BE2C (cell line): ENCODE results near the gene NUDT7.

Experiments
- DNase-seq: peaks from one replicate; pipeline ENCODE4 v3.0.0-alpha.2; 2020
- H3K27me3 ChIP-seq: fragments of 250-450 bp; sonication (Bioruptor Pico); 2 replicates; pipeline ENCODE4 v1.5.1; 2020; ENCODE audit warnings: mild to moderate bottlenecking
- H3K36me3 ChIP-seq: fragments of 250-450 bp; sonication (Bioruptor Pico); 2 replicates; pipeline ENCODE4 v1.5.1; 2020; ENCODE audit warnings: mild to moderate bottlenecking
- H3K4me1 ChIP-seq: fragments of 250-450 bp; sonication (Bioruptor Pico); 2 replicates; pipeline ENCODE4 v1.5.1; 2020
- H3K4me3 ChIP-seq: 2 replicates; pipeline ENCODE4 v1.5.1; 2011; ENCODE audit warnings: low read depth, low read length
- H3K9me3 ChIP-seq: fragments of 250-450 bp; sonication (Bioruptor Pico); 2 replicates; pipeline ENCODE4 v1.5.1; 2020
- TF ChIP-seq, protein P1 (sequence below): IDR thresholded peaks from 2 replicates; pipeline ENCODE4 v1.5.1; 2012; ENCODE audit warnings: mild to moderate bottlenecking, low read depth, low read length

Gene NUDT7

DNA sequence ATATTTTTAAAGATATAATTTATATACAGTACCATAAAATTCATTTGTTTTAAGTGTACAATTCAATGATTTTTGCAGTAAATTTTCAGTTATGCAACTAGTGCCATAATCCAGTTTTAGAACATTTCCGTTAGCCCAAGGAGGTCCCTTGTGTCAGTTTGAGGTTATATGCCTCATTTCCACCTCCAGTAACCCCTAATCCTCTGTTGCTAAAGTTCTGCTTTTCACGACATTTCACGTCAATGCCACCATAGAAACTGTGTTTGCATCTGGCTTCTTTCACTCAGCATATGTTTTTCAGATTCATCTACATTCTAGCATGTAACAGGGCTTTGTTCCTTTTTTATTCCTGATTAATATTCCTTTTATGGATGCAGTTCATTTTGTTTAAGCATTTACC lies 42.4 kb upstream of the NUDT7 start:
- TF ChIP-seq, protein P1, sequence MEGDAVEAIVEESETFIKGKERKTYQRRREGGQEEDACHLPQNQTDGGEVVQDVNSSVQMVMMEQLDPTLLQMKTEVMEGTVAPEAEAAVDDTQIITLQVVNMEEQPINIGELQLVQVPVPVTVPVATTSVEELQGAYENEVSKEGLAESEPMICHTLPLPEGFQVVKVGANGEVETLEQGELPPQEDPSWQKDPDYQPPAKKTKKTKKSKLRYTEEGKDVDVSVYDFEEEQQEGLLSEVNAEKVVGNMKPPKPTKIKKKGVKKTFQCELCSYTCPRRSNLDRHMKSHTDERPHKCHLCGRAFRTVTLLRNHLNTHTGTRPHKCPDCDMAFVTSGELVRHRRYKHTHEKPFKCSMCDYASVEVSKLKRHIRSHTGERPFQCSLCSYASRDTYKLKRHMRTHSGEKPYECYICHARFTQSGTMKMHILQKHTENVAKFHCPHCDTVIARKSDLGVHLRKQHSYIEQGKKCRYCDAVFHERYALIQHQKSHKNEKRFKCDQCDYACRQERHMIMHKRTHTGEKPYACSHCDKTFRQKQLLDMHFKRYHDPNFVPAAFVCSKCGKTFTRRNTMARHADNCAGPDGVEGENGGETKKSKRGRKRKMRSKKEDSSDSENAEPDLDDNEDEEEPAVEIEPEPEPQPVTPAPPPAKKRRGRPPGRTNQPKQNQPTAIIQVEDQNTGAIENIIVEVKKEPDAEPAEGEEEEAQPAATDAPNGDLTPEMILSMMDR, result no peak
- DNase-seq, result no peak
- Histone ChIP-seq H3K36me3 (no peaks in the 10 kb centered on the region), H3K4me1 (no peaks in the 10 kb centered on the region), H3K4me3 (no peak overlapping the region), H3K9me3 (no peaks in the 10 kb centered on the region), H3K27me3 (no peaks in the 10 kb centered on the region)

DNA sequence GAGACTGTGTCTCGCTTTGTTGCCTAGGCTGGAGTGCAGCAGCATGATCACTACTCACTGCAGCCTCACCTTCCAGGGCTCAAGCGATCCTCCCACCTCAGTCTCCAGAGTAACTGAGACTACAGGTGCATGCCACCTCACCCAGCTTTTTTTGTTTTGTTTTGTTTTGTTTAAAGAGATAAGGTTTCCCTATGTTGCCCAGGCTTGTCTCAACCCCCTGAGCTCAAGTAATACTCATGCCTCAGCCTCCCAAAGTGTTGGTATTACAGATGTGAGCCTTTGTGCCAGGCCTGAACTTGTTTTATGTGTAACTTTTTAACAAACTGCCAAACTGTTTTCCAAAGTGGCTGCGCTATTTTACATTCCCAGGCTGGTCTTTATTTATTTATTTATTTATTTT lies 41.8 kb upstream of the NUDT7 start:
- Histone ChIP-seq H3K4me3 (no peak overlapping the region), H3K36me3 (no peaks in the 10 kb centered on the region), H3K4me1 (no peaks in the 10 kb centered on the region), H3K9me3 (no peaks in the 10 kb centered on the region), H3K27me3 (no peaks in the 10 kb centered on the region)
- TF ChIP-seq, protein P1, result no peak
- DNase-seq, result no peak

DNA sequence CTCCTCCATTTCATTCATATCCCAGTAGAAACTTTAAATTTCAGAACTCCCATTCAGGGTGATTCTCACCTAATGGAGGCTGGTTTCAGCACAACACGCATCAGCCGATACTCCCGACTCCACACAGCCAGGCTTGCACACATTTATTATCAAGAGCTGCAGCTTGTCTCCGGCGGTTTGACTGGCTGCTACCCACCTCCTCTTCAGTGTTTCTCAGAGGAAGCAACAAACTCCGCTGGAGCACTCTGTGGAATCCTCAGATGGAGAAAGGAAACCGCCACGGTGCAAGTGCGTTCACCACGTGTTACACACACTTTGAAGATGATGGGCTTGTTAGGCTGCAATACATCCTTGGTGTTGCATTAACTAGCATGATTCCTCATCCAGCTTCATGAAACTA lies 39.7 kb upstream of the NUDT7 start:
- Histone ChIP-seq H3K36me3 (no peaks in the 10 kb centered on the region), H3K9me3 (no peaks in the 10 kb centered on the region), H3K4me1 (no peaks in the 10 kb centered on the region), H3K27me3 (no peaks in the 10 kb centered on the region), H3K4me3 (no peak overlapping the region)
- TF ChIP-seq, protein P1, result no peak
- no peak for DNase-seq

DNA sequence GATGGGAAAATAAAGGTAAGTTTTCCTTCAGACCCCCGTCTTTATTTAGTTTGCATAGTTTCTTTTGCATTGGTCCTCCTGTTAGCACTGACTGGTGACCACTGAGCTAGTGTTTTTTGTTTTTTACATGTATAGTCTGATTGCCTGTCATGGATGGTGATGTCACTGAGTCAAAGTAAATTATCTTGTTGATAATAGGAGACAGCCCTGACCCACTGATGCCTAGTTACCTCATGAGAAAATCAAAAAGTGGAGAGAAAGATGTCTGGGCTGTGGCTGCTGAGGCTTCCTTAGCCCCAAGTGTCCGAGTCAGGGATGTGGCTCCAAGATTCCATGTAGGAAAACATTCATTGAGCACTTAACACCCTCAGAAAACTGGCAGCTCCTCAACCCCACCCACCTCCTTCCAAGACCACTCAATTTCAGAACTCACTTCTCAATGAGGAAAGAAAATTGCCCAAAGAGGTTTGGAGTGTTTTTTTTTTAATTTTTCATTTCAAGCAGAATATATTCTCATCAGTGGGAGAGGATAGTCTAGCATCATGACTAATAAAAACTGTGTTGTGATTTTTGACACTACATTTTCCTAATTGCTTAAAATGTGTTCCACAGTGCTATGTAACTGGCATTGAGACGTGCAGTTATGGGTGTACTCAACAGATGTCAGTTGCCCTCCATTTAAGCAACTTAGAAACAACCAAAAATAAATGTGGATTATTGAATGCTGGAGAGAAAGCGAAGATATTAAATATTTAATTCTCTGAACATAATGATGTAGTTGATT lies 38.7 kb upstream of the NUDT7 start:
- TF ChIP-seq, protein P1, result no peak
- H3K4me1 ChIP-seq, result no peaks in the 10 kb centered on the region
- H3K9me3 ChIP-seq, result no peaks in the 10 kb centered on the region
- H3K27me3 ChIP-seq, result no peaks in the 10 kb centered on the region
- no peak overlapping the region for H3K4me3 ChIP-seq
- no peak for DNase-seq
- no peaks in the 10 kb centered on the region for H3K36me3 ChIP-seq

DNA sequence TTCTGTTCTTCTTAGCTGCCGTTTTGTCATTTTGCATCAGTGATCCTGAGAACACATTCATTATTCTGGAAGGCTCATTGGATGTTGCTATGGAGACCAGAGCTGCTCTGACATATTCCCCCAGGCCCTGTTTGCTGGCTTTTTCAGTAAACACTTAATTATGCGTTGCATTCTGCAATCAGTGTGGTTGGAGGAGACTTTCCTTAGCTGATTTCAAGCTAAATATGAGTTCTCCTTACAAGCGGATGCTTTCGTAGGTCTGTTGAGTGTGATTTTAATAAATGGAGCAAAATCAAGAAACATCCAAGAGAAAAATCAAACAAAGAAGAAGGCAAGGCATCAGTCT lies 38.2 kb upstream of the NUDT7 start:
- Histone ChIP-seq H3K27me3 (no peaks in the 10 kb centered on the region), H3K4me3 (no peak overlapping the region), H3K9me3 (no peaks in the 10 kb centered on the region), H3K4me1 (no peaks in the 10 kb centered on the region), H3K36me3 (no peaks in the 10 kb centered on the region)
- DNase-seq, result no peak
- TF ChIP-seq, protein P1, result no peak

DNA sequence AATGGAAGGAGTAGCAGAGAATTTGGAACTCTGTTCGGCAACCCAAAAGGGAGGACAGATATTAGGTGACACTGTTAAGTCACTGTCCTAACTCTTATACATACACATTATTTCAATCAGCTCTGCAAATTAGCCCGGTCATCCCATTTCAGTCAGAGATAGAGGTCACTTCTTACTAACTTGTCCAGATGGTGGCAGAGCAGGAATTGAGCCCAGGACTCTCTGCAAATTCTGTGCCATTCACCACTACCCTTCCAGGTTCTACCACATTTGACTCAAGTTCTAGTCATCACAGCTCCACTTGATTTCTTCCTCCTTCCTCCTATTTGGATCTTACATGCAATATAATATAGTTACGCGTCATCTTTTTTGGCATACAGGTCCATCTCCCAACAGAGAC lies 35.9 kb upstream of the NUDT7 start:
- Histone ChIP-seq H3K9me3 (no peaks in the 10 kb centered on the region), H3K4me3 (no peak overlapping the region), H3K36me3 (no peaks in the 10 kb centered on the region), H3K27me3 (no peaks in the 10 kb centered on the region), H3K4me1 (no peaks in the 10 kb centered on the region)
- TF ChIP-seq, protein P1, result no peak
- no peak for DNase-seq
